NCI-H2107 treated with DMSO at 0.1 percent for 48 hours (cell line): Measurements from ENCODE around the gene SDHAF2.

Experiments
- DNase-seq: peaks from one replicate; lab custom pipeline; 2025; ENCODE audit not compliant: unreplicated experiment; lab: John Stamatoyannopoulos, UW

The SDHAF2 gene

DNA sequence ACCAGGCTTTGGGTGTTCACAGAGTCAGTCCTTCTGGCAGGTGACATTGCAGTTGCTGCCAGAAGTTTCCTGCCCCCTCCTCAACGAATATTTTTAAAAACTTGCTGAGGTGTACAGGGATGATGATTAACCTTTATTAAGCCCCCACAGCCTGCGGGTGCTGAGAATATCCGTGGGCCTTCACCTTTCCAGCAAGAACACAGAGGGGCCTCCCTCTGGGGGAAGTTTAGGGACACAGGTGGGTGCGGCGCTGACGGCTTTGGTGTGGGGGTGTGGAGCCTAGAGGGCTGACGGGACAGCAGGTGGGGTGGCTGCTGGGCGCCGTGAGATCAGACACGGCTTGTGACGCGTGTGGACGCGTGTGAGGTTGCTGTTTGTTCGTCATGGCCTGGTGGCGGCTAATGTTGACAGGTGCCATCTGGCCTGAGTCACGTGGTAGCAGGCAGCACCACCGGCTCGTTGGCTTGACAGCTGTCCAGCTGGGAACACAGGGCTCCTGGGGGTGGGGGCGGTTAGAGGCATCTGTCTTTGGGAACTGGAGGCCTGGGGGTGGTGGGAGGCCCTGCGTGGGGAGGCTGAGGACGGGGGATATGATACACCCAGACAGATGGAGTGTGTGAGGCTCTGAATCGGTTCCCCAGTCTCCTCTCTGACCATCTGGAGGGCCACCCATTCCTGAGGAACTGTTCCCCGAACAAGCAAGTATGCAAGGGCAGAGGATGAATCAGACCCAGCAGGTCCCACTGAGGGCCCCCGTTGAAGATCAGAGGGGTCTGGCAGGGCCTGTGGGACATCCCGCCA is 66.1 kb downstream of the SDHAF2 start:
- DNase-seq: peak; percentile 44
